CD1c-positive myeloid dendritic cell (primary cell): Measurements from ENCODE around the gene ST7.
"Not testable (repeated sequence)": the region's sequence is repeated elsewhere in the genome, so short reads cannot be mapped to it uniquely, and the experiment has no call there.

ENCODE experiments used
- DNase-seq: peaks from one replicate; pipeline ENCODE4 v3.0.0-alpha.2; 2016; ENCODE audit errors: extremely low spot score

ST7 gene

DNA sequence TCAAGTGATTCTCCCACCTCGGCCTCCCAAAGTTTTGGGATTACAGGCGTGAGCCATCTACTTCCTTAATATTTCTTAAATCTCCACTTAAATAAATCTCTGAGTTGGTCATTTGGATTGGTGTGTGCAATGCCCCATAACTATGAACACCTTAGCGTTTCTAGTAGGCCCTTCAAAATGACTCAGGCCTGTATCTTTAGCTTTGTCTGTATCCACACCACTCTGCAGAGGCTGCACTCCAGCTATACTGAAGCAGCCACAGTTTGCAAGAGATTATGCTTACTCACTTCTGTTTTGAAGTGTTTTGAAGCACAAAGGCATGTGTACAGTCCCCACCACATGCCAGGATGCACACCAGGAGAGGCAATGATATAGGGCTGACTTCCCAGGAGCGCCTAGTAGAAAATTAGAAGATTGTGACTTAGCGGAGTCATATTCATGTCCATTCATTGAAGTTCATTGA, 2.4 kb upstream of the ST7 start:
- DNase-seq = no peak

- no peak for DNase-seq
Measured at GRCh38 chr7:116951366-116952292, 1.7 kb upstream of the ST7 start.

DNA sequence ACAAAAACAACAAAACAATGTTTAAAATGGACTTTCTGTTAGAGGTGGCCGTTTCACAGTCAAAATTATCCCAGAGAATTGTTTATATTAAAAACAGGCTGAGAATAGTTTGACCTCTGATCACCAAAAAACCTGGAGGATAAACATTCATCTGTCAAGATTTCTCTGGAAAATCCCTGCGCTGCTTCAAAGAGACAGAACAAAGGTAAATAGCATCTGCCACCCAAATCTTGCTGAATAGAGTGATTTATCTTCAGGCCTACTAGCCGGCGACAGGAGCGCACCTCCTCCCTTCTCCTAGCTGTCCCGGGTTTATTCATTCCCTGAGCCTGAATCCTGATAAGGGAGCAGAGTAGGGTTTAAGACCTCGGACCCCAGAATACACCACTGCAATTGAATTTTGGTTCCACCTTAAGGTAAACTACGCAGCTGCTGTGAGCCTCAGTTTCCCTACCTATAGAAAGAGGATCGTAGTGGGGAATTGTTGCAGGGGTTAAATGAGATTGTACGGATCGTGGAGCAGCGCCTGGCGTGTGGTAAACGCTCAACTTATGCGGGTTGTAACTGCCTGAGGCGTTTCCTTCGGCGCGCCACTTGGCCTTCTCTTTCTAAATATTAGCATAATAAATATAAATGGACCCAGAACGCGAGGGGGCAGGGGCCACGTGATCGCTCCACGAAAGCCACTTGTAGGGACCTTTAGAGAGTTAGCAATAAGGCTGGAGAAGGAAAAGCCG, 498 bp upstream of the ST7 start:
- no peak for DNase-seq

DNA sequence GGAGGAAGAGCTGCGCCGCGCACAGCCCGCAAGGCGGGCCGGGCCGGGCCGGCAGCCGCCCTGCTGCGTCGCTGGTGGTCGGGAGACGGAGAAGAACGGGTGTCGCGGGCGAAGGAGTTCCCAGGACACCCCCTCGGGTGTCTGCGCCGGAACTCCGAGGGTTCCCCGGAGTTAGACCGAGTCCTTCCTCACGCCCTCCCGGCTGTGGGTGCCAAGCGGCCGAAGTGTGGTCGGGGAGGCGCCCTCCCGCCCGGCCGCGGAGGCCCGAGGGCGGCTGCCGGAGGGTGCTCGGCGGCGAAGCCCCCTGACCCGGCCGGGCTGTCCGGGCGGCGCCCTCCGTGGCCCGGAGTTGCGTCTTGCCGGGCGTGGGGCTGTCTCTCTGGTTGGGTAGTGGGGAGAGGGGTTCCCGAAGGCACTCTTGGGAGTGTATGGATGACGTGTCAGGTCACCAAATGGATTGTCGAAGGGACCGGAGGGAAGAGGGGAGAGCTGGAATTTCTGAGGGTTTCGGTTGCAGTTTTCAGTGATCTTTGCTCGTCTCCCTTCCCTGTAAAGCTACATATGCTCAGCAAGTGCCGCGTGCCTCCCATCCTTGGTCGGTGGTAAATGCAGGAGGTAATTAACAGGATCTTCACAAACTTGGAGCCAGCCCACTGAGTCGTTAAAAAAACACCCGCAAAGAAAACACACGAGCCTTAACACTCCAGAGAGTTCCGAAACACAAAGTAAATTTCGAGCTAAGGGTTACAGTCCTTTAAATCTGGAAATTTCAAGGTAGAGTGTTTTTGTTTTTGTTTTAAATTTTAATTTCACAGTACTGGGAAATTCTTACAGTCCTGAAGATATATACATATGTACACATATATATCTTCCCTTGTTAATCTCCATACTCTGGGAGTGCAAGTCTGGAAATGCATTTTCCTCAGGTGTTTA, 871 bp downstream of the ST7 start:
- DNase-seq = no peak

GRCh38 chr7:116955340-116955739, 2.0 kb downstream of the ST7 start:
- no peak for DNase-seq

- peak; percentile 46 for DNase-seq
Measured at GRCh38 chr7:116955801-116956476, 2.6 kb downstream of the ST7 start.

DNA sequence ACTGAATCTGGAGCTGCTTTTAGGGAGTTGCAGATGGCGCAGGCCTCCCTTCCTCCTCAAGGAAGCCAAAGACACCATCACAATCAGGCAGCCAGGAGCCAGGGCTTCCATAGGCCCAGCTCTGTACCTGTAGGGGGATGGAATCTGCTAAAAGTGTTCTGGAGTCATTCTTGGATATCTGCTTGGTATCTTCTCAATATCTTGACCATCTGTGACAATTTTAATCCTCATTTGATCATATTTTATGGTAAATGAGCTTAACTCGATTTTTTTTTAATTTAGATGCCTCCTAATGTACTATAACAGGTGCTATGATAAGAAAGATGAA, 3.1 kb downstream of the ST7 start:
- no peak for DNase-seq

GRCh38 chr7:116957874-116958273, 4.6 kb downstream of the ST7 start:
- DNase-seq = no peak

DNA sequence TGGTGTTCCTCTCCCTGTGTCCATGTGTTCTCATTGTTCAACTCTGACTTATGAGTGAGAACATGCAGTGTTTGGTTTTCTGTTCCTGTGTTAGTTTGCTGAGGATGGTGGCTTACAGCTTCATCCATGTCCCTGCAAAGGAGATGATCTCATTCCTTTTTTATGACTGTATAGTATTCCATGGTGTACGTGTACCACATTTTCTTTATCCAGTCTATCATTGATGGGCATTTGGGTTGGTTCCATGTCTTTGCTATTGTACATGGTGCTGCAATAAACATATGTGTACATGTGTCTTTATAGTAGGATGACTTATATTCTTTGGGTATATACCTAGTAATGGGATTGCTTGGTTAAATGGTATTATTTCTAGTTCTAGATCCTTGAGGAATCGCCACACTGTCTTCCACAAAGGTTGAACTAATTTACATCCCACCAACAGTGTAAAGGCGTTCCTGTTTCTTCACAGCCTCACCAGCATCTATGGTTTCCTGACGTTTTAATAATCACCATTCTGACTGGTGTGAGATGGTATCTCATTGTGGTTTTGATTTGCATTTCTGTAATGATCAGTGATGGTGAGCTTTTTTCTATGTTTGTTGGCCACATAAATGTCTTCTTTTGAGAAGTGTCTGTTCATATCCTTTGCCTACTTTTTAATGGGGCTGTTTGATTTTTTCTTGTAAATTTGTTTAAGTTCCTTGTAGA, 8.8 kb downstream of the ST7 start:
- DNase-seq = not testable (repeated sequence)

GRCh38 chr7:116963234-116963633, 9.9 kb downstream of the ST7 start:
- no peak for DNase-seq

- DNase-seq = no peak
Measured at GRCh38 chr7:116966601-116967000, 13.3 kb downstream of the ST7 start.

DNA sequence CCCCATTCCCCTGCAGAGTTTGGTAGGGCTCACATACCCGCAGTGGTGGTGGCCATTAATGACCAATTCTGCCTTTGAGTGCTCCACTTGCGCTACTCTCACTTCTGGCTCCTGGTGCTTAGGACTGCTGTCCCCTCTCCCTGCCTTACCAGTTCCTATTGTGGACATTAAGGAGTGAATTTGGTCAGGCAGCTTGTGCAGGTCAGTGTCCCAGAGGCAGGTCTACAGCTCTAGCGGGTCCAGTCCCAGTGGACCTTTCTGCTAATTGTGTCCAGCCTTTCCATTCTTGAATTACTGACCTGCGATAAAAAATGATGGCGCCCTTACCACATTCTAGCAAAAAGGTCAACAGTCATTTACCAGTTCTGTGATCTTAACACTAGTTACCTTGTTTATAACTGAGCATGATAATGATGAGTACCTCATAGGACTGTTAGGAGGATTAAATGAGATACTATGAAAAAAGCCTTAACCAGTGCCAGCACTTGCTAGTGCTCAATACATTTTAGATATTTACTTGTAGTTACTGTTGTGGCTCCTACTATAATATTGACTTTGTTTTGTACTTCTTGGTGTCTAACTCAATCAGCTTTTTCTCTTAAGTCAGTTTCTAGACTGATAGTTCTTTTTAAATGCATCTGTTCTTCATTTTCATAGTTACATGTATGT, 14.1 kb downstream of the ST7 start:
- DNase-seq = no peak

DNA sequence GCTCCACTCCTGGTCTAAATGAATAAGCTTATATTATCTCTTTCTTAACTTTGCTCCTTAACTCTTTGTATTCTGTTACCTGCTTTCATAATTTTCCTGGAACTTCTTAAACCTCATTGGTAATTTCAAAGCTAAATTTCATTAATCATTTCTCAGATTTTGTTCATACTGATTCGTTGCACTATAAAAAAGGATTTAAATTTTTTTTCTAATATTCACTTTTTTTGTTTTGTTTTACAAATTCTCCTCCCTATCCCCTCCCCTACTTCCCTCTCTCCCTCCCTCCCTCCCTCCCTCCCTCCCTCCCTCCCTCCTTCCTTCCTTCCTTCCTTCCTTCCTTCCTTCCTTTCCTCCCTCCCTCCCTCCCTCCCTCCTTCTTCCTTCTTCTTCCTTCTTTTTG, 14.7 kb downstream of the ST7 start:
- DNase-seq = no peak

- no peak for DNase-seq
Measured at GRCh38 chr7:116968631-116969030, 15.3 kb downstream of the ST7 start.

GRCh38 chr7:116969371-116969902, 16.1 kb downstream of the ST7 start:
- DNase-seq = peak; percentile 19

DNA sequence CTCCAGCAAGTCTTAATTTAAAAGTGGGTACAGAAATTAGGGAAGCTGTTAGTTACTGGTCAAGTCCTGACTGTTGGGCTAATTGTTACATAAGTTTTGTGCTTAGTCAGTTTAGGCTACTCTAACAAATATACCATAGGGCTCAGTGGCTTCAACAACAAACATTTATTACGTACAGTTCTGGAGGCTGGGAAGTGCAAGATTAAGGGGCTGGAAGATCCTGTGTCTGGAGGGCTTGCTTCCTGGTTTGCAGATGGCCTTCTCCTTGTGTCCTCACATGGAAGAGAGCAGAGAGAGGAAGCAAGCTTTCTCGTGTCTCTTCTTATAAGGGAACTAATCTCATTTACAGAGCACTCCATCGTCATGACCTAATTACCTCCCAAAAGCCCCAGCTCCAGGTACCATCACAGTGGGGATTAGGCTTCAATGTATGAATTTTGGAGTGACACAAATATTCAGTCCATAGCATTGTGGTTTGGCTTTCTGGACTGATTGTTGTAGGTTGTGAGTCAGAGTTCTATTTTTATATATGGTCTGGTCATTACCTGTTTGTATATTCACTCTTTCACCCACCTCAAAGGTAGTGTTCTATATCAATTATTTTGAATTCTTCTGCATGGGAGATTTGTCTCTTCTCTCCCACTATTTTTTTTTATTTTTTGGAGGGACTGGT, 17.1 kb downstream of the ST7 start:
- peak; percentile 51 for DNase-seq

DNA sequence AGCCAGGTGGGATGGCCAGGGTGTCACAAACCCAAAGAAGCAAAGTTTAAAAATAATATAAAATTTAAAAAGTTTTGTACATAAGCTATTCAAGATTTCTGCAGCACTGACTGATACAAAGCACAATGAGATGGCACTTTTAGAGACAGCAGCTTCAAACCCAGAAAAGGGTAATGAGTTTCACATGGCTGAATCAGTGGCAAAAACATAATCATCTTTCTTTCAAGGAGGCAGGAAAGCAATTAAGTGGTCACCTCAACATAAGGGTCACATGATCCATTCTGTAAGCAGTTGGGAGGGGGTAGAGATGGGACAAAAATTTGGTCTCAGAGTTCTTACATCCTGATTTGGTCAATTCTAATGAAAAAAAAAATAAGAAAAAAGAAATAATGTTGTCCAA, 17.9 kb downstream of the ST7 start:
- not testable (repeated sequence) for DNase-seq

DNA sequence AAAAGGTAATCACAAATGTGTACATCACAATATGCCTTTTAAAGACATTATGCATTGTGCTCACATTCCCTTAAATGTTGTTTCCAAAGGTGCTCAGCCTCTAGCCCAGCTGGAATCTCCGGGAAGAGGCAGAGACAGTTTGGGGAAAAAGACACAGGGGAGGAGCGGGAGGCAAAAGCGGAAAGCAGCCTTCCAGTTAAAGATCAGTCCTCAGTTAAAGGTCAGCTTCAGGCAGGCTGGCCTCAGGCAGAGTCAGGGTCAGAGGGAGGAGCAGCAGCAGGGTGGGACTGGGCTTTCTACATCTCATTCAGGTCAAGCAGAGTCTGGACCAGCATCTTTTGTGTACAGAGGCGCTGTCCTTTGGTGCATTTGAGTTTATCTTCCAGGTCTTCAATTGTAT, 18.6 kb downstream of the ST7 start:
- no peak for DNase-seq

DNA sequence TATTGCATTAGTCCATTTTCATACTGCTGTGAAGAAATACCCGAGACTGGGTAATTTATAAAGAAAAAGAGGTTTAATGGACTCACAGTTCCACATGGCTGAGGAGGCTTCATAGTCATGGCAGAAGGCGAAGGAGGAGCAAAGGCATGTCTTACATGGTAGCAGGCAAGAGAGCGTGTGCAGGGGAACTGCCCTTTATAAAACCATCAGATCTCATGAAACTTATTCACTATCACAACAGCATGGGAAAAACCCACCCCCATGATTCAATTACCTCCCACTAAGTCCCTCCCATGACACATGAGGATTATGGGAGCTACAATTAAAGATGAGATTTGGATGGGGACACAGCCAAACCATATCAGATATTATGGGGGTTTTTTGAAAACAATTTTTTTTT, 21.7 kb downstream of the ST7 start:
- DNase-seq = not testable (repeated sequence)
